Neural cell (in vitro differentiated cells): ENCODE results near the gene CAPN9. TPM values are rescaled to one million over a fixed set of nuclear protein-coding genes. Genes with fewer than 3 reads are reported as not detected.

Source experiments
- H2AFZ ChIP-seq: fragments of 200-600, 300-800 bp; sonication (generic), shearing (Covaris generic); 2 replicates; pipeline ENCODE4 v1.6.0; 2014; ENCODE audit warnings: low read depth, mild to moderate bottlenecking, antibody characterized with exemption, low read length, moderate library complexity
- H3F3A ChIP-seq: fragments of 200-600 bp; shearing (Covaris generic); 2 replicates; pipeline ENCODE4 v1.6.1; 2016; ENCODE audit warnings: mild to moderate bottlenecking, moderate library complexity, mixed read lengths, antibody characterized with exemption, low read length; ENCODE audit not compliant: insufficient read depth, poor library complexity, severe bottlenecking
- H3K27ac ChIP-seq: fragments of 200-600, 300-800 bp; sonication (generic), shearing (Covaris generic); 2 replicates; pipeline ENCODE4 v1.5.1; 2014; ENCODE audit warnings: mild to moderate bottlenecking, low read length, moderate library complexity
- H3K27me3 ChIP-seq: fragments of 300-800, 200-600 bp; sonication (generic), shearing (Covaris generic); 2 replicates; pipeline ENCODE4 v1.6.0; 2014; ENCODE audit warnings: mild to moderate bottlenecking, low read depth, low read length, moderate library complexity; ENCODE audit not compliant: insufficient read depth
- H3K36me3 ChIP-seq: fragments of 300-800, 200-600 bp; sonication (generic), shearing (Covaris generic); 2 replicates; pipeline ENCODE4 v1.5.1; 2014; ENCODE audit warnings: mild to moderate bottlenecking, antibody characterized with exemption, low read length, moderate library complexity; ENCODE audit not compliant: insufficient read depth
- H3K4me2 ChIP-seq: fragments of 300-800, 200-600 bp; sonication (generic), shearing (Covaris generic); 2 replicates; pipeline ENCODE4 v1.6.0; 2014; ENCODE audit warnings: mild to moderate bottlenecking, low read length
- H3K4me3 ChIP-seq: fragments of 300-800, 200-600 bp; sonication (generic), shearing (Covaris generic); 2 replicates; pipeline ENCODE4 v1.5.1; 2014; ENCODE audit warnings: mild to moderate bottlenecking, low read length, moderate library complexity
- H3K79me2 ChIP-seq: fragments of 200-600 bp; shearing (Covaris generic); replicated peaks from 2 replicates; pipeline ENCODE4 v1.6.0; 2014; ENCODE audit warnings: mild to moderate bottlenecking, low read length, moderate library complexity; ENCODE audit not compliant: insufficient read depth
- H3K9ac ChIP-seq: fragments of 300-800, 200-600 bp; sonication (generic), shearing (Covaris generic); 2 replicates; pipeline ENCODE4 v1.6.1; 2016; ENCODE audit warnings: mild to moderate bottlenecking, low read length, mixed read lengths
- H3K9me2 ChIP-seq: fragments of 200-600 bp; shearing (Covaris generic); 2 replicates; pipeline ENCODE4 v1.6.1; 2016; ENCODE audit warnings: mild to moderate bottlenecking, low read length, mixed read lengths; ENCODE audit not compliant: insufficient read depth
- H3K9me3 ChIP-seq: fragments of 200-600, 300-800 bp; sonication (generic), shearing (Covaris generic); 2 replicates; pipeline ENCODE4 v1.6.1; 2016; ENCODE audit warnings: mild to moderate bottlenecking, mixed run types, low read length, moderate library complexity, mixed read lengths
- H4K20me1 ChIP-seq: fragments of 200-600 bp; shearing (Covaris generic); 2 replicates; pipeline ENCODE4 v1.6.1; 2016; ENCODE audit warnings: mild to moderate bottlenecking, mixed run types; ENCODE audit not compliant: insufficient read depth
- EP300 ChIP-seq: fragments of 450-650 bp; conservative IDR thresholded peaks from 2 replicates; pipeline ENCODE4 v1.6.1; 2014; ENCODE audit warnings: antibody characterized with exemption, mild to moderate bottlenecking, moderate library complexity; ENCODE audit not compliant: poor library complexity, severe bottlenecking
- EZH2 ChIP-seq: fragments of 200-600, 300-800 bp; shearing (Covaris generic), sonication (generic); IDR thresholded peaks from 2 replicates; pipeline ENCODE4 v1.6.1; 2014; ENCODE audit warnings: antibody characterized with exemption, low read length, borderline replicate concordance, mild to moderate bottlenecking; ENCODE audit not compliant: insufficient read depth, poor library complexity, severe bottlenecking
- MXI1 ChIP-seq: fragments of 450-650 bp; conservative IDR thresholded peaks from 2 replicates; pipeline ENCODE4 v1.6.1; 2014; ENCODE audit warnings: antibody characterized with exemption, mild to moderate bottlenecking; ENCODE audit not compliant: poor library complexity, severe bottlenecking
- POLR2AphosphoS5 ChIP-seq: IDR thresholded peaks from 2 replicates; pipeline ENCODE4 v1.6.1; 2012
- RAD21 ChIP-seq: fragments of 450-650 bp; conservative IDR thresholded peaks from 2 replicates; pipeline ENCODE4 v1.6.1; 2014; ENCODE audit warnings: antibody characterized with exemption, mild to moderate bottlenecking, moderate library complexity
- SMC3 ChIP-seq: fragments of 450-650 bp; conservative IDR thresholded peaks from 2 replicates; pipeline ENCODE4 v1.6.1; 2014; ENCODE audit warnings: antibody characterized with exemption, mild to moderate bottlenecking, moderate library complexity; ENCODE audit not compliant: poor library complexity
- TAF1 ChIP-seq: IDR thresholded peaks from 2 replicates; pipeline ENCODE4 v1.6.1; 2012; ENCODE audit warnings: low read depth
- polyA plus RNA-seq: library from polyadenylated mRNA; depleted of rRNA; stranded (reverse); fragments of >200 nt; gene quantifications from 2 replicates; pipeline ENCODE4 v1.2.3, GENCODE V29; 2014
- TF ChIP-seq, protein P1 (sequence below): fragments of 450-650 bp; IDR thresholded peaks from 2 replicates; pipeline ENCODE4 v1.5.1; 2014; ENCODE audit warnings: antibody characterized with exemption, mild to moderate bottlenecking, moderate library complexity; ENCODE audit not compliant: poor library complexity, severe bottlenecking
- TF ChIP-seq, protein P2 (sequence below): IDR thresholded peaks from 2 replicates; pipeline ENCODE4 v1.6.1; 2012; ENCODE audit warnings: borderline replicate concordance

Gene CAPN9
- polyA plus RNA-seq, 1 donor from 2014 or later: 0.14 TPM

DNA sequence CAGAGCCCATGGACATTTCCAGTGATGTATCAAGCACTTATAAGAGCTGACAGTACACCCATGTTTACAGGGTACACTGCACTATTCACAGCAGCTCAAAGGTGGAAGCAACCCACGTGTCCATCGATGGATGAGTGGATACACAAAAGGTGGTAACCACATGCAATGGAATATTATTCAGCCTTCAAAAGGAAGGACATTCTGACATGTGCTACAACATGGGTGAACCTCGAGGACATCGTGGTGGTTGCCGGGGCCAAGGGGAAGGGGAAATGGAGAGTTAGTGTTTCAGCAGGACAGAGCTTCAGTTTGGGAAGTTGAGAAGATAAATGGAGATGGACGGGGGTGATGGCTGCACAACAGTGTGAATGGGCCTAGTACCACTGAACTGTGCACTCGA, 42.4 kb upstream of the CAPN9 start:
- H3K27me3 ChIP-seq: no peaks in the 10 kb centered on the region
- TF ChIP-seq TAF1 (no peak), EP300 (no peak), SMC3 (no peak), MXI1 (no peak), RAD21 (no peak), POLR2AphosphoS5 (no peak), EZH2 (no peak)
- TF ChIP-seq, protein P1, sequence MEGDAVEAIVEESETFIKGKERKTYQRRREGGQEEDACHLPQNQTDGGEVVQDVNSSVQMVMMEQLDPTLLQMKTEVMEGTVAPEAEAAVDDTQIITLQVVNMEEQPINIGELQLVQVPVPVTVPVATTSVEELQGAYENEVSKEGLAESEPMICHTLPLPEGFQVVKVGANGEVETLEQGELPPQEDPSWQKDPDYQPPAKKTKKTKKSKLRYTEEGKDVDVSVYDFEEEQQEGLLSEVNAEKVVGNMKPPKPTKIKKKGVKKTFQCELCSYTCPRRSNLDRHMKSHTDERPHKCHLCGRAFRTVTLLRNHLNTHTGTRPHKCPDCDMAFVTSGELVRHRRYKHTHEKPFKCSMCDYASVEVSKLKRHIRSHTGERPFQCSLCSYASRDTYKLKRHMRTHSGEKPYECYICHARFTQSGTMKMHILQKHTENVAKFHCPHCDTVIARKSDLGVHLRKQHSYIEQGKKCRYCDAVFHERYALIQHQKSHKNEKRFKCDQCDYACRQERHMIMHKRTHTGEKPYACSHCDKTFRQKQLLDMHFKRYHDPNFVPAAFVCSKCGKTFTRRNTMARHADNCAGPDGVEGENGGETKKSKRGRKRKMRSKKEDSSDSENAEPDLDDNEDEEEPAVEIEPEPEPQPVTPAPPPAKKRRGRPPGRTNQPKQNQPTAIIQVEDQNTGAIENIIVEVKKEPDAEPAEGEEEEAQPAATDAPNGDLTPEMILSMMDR: no peak
- TF ChIP-seq, protein P2, sequence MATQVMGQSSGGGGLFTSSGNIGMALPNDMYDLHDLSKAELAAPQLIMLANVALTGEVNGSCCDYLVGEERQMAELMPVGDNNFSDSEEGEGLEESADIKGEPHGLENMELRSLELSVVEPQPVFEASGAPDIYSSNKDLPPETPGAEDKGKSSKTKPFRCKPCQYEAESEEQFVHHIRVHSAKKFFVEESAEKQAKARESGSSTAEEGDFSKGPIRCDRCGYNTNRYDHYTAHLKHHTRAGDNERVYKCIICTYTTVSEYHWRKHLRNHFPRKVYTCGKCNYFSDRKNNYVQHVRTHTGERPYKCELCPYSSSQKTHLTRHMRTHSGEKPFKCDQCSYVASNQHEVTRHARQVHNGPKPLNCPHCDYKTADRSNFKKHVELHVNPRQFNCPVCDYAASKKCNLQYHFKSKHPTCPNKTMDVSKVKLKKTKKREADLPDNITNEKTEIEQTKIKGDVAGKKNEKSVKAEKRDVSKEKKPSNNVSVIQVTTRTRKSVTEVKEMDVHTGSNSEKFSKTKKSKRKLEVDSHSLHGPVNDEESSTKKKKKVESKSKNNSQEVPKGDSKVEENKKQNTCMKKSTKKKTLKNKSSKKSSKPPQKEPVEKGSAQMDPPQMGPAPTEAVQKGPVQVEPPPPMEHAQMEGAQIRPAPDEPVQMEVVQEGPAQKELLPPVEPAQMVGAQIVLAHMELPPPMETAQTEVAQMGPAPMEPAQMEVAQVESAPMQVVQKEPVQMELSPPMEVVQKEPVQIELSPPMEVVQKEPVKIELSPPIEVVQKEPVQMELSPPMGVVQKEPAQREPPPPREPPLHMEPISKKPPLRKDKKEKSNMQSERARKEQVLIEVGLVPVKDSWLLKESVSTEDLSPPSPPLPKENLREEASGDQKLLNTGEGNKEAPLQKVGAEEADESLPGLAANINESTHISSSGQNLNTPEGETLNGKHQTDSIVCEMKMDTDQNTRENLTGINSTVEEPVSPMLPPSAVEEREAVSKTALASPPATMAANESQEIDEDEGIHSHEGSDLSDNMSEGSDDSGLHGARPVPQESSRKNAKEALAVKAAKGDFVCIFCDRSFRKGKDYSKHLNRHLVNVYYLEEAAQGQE: no peak
- H3K79me2 ChIP-seq: no peaks in the 10 kb centered on the region
- H3K27ac ChIP-seq: no peak overlapping the region
- H4K20me1 ChIP-seq: no peaks in the 10 kb centered on the region
- H3K9me3 ChIP-seq: no peaks in the 10 kb centered on the region
- no peaks in the 10 kb centered on the region for H3K9me2 ChIP-seq
- H3K4me2 ChIP-seq: no peak overlapping the region
- no peak overlapping the region for H2AFZ ChIP-seq
- H3K4me3 ChIP-seq: no peak overlapping the region
- H3K36me3 ChIP-seq: no peaks in the 10 kb centered on the region
- H3F3A ChIP-seq: no peaks in the 10 kb centered on the region
- no peak overlapping the region for H3K9ac ChIP-seq

DNA sequence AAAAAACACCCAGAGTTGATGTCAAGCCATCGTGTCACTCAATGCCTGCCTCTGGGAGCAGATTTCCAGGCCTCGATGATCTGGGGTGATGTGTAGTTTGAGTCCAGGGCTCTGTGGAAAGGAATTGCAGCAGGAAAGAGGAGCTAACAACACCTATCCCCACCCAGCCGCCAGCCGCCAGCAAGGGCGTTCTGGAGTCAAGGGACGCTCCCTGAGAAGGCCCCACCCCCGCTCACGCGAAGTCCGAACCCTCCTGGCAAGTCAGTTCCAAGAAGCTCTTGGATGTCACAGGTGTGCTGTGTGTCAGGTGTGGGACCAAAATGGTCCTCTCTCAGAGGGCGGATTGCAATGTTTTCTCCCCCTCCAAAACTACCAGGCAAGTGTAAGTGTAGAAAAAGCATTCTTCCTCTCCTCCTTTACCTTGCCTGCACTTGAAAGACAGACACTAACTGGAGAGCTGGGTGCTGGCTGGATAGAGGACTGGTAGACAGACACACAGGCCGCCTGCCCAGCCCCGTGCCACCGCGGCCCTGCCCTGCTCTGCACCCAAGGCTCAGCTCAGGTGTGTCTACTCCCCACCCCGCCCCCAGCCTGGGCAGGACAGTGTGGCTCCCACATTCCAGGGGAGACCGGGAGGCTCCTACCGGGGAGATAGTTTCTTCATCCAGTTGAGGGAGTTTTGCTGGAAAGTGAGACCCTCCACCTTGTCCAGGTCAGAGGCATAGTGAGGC, 41.7 kb upstream of the CAPN9 start:
- no peak overlapping the region for H3K4me3 ChIP-seq
- no peaks in the 10 kb centered on the region for H3F3A ChIP-seq
- no peaks in the 10 kb centered on the region for H3K79me2 ChIP-seq
- H4K20me1 ChIP-seq: no peaks in the 10 kb centered on the region
- H2AFZ ChIP-seq: no peak overlapping the region
- no peak overlapping the region for H3K4me2 ChIP-seq
- TF ChIP-seq EZH2: no peak
- TF ChIP-seq SMC3: no peak
- TF ChIP-seq TAF1: no peak
- TF ChIP-seq, protein P1: no peak
- TF ChIP-seq POLR2AphosphoS5: no peak
- TF ChIP-seq, protein P2: no peak
- TF ChIP-seq EP300: no peak
- no peak for TF ChIP-seq MXI1
- TF ChIP-seq RAD21: no peak
- H3K9me2 ChIP-seq: no peaks in the 10 kb centered on the region
- no peak overlapping the region for H3K27ac ChIP-seq
- H3K27me3 ChIP-seq: no peaks in the 10 kb centered on the region
- no peak overlapping the region for H3K9ac ChIP-seq
- H3K36me3 ChIP-seq: no peaks in the 10 kb centered on the region
- H3K9me3 ChIP-seq: no peaks in the 10 kb centered on the region
